ENCODE data around the gene TPTE2. TPM values are rescaled to one million over a fixed set of nuclear protein-coding genes. Genes with fewer than 3 reads are reported as not detected.
A peak's percentile ranks its signal among the peaks of the same experiment; 100 is the strongest.

The TPTE2 gene
- total and polyA plus RNA-seq, 9 donors, result 0.09 to 0.17 (median 0.14) TPM; not detected in 5

- no CpG with 5 or more reads among the region's 3 CpGs for WGBS (ENCODE audit: insufficient coverage)
Measured at GRCh38 chr13:19596086-19596485, 34.8 kb upstream of the TPTE2 start.

DNA sequence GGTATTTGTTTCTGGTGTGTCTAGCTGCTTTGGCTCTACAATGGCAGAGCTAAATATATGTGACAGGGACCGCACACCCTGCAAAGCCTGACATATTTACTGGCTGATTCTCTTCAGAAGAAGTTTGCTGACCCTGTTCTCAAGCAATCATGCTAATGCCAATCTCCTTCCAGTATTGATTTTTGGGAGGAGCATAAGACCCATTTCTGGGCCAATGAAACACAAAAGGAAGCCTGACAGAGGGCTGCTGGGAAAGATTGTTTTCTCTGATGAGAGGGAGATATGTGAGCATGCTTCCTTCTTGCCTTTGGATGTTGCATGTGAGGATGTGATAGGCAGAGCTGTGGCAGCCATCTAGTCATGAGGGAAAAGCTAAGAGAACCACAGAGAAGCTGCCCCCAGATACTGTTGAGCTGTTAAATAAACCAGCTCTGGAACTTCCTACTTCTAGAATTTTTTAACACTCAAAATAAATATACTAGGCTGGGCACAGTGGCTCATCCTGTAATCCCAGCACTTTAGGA, 31.4 kb upstream of the TPTE2 start:
- no peaks in the 10 kb centered on the region for H3K27me3 ChIP-seq (ENCODE audit: control insufficient read depth, insufficient read depth, low read length)
- no peaks in the 10 kb centered on the region for H3K4me1 ChIP-seq (ENCODE audit: control insufficient read depth, insufficient read depth, low read length)
- no peak overlapping the region for H3K4me3 ChIP-seq (ENCODE audit: low read length)
- H3K27ac ChIP-seq (ENCODE audit: low read length), result no peak overlapping the region
- H3K36me3 ChIP-seq (ENCODE audit: control insufficient read depth, insufficient read depth, low read length), result no peaks in the 10 kb centered on the region
- DNase-seq, result no peak
- no CpG with 5 or more reads among the region's 1 CpG for WGBS (ENCODE audit: insufficient coverage)
- no peaks in the 10 kb centered on the region for H3K9me3 ChIP-seq (replicated peaks; ENCODE audit: control insufficient read depth, low read depth, low read length)

More at GRCh38 chr13:19596086-19596485, 34.8 kb upstream of the TPTE2 start:
- H3K4me1 ChIP-seq (ENCODE audit: control insufficient read depth, insufficient read depth, low read length), result no peaks in the 10 kb centered on the region
- H3K36me3 ChIP-seq (ENCODE audit: control insufficient read depth, insufficient read depth, low read length), result no peaks in the 10 kb centered on the region
- no peak overlapping the region for H3K27ac ChIP-seq (ENCODE audit: low read length)
- H3K27me3 ChIP-seq (ENCODE audit: control insufficient read depth, insufficient read depth, low read length), result no peaks in the 10 kb centered on the region
- H3K4me3 ChIP-seq (ENCODE audit: low read length), result no peak overlapping the region
- no peaks in the 10 kb centered on the region for H3K9me3 ChIP-seq (replicated peaks; ENCODE audit: control insufficient read depth, low read depth, low read length)
- DNase-seq, result no peak

GRCh38 chr13:19591864-19592263, 30.5 kb upstream of the TPTE2 start:
- Histone ChIP-seq H3K27ac (ENCODE audit: low read length) (no peak overlapping the region), H3K36me3 (ENCODE audit: control insufficient read depth, insufficient read depth, low read length) (no peaks in the 10 kb centered on the region), H3K27me3 (ENCODE audit: control insufficient read depth, insufficient read depth, low read length) (no peaks in the 10 kb centered on the region), H3K4me3 (ENCODE audit: low read length) (no peak overlapping the region), H3K4me1 (ENCODE audit: control insufficient read depth, insufficient read depth, low read length) (no peaks in the 10 kb centered on the region), H3K9me3 (replicated peaks; ENCODE audit: control insufficient read depth, low read depth, low read length) (no peaks in the 10 kb centered on the region)
- DNase-seq, result no peak
- WGBS (ENCODE audit: insufficient coverage), result 59% methylated on average over 4 of the region's 7 CpGs

- no peaks in the 10 kb centered on the region for H3K9me3 ChIP-seq (replicated peaks; ENCODE audit: control insufficient read depth, low read depth, low read length)
- H3K27me3 ChIP-seq (ENCODE audit: control insufficient read depth, insufficient read depth, low read length), result no peaks in the 10 kb centered on the region
- no peaks in the 10 kb centered on the region for H3K36me3 ChIP-seq (ENCODE audit: control insufficient read depth, insufficient read depth, low read length)
- WGBS (ENCODE audit: insufficient coverage), result 88% methylated on average over 1 of the region's 5 CpGs
- DNase-seq, result no peak
- H3K27ac ChIP-seq (ENCODE audit: low read length), result no peak overlapping the region
- no peaks in the 10 kb centered on the region for H3K4me1 ChIP-seq (ENCODE audit: control insufficient read depth, insufficient read depth, low read length)
- no peak overlapping the region for H3K4me3 ChIP-seq (ENCODE audit: low read length)
Measured at GRCh38 chr13:19590423-19590822, 29.1 kb upstream of the TPTE2 start.

GRCh38 chr13:19589312-19589711, 28.0 kb upstream of the TPTE2 start:
- no peak overlapping the region for H3K27ac ChIP-seq (ENCODE audit: low read length)
- H3K36me3 ChIP-seq (ENCODE audit: control insufficient read depth, insufficient read depth, low read length), result no peaks in the 10 kb centered on the region
- no peak for DNase-seq
- 55% methylated on average over 1 of the region's 2 CpGs for WGBS (ENCODE audit: insufficient coverage)
- no peaks in the 10 kb centered on the region for H3K27me3 ChIP-seq (ENCODE audit: control insufficient read depth, insufficient read depth, low read length)
- no peak overlapping the region for H3K4me3 ChIP-seq (ENCODE audit: low read length)
- no peaks in the 10 kb centered on the region for H3K4me1 ChIP-seq (ENCODE audit: control insufficient read depth, insufficient read depth, low read length)
- H3K9me3 ChIP-seq (replicated peaks; ENCODE audit: control insufficient read depth, low read depth, low read length), result no peaks in the 10 kb centered on the region

DNA sequence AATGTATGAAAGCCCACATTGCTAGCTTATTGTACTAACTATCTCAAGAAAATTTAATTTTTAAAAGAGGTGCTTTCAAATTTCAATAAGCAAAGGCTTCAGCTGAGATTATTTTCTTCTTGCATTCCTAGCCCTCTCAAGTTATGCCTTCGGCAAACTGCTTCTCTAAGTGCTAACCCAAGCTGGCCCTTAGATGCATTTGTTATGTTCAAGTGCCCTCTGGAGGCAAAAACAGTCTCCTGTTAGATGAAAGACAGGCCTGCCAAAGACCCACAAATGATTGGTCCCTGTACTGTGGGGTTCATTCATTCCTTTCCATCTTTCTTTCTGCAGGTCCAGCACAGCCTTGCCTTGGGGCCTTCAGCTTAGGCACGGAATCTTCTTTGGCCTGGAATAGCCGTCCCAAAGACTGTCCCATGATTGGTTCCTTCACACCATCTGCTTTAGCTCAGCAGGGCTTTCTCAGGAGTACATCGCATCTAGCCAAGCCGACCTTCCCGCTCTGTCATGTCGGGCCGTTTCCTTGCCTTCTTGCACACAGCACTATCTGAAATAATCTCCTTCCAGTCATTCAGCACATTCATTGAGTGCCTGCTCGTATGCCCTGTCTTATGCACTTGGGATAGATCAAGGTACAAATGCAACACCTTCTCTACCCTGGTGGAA, 26.4 kb upstream of the TPTE2 start:
- whole genome bisulfite sequencing (ENCODE audit: insufficient coverage), result 66% methylated on average over 9 of the region's 9 CpGs
- no peak for DNase-seq
- Histone ChIP-seq H3K27ac (ENCODE audit: low read length) (no peak overlapping the region), H3K4me1 (ENCODE audit: control insufficient read depth, insufficient read depth, low read length) (no peaks in the 10 kb centered on the region), H3K36me3 (ENCODE audit: control insufficient read depth, insufficient read depth, low read length) (no peaks in the 10 kb centered on the region), H3K27me3 (ENCODE audit: control insufficient read depth, insufficient read depth, low read length) (no peaks in the 10 kb centered on the region), H3K4me3 (ENCODE audit: low read length) (no peak overlapping the region), H3K9me3 (replicated peaks; ENCODE audit: control insufficient read depth, low read depth, low read length) (no peaks in the 10 kb centered on the region)

DNA sequence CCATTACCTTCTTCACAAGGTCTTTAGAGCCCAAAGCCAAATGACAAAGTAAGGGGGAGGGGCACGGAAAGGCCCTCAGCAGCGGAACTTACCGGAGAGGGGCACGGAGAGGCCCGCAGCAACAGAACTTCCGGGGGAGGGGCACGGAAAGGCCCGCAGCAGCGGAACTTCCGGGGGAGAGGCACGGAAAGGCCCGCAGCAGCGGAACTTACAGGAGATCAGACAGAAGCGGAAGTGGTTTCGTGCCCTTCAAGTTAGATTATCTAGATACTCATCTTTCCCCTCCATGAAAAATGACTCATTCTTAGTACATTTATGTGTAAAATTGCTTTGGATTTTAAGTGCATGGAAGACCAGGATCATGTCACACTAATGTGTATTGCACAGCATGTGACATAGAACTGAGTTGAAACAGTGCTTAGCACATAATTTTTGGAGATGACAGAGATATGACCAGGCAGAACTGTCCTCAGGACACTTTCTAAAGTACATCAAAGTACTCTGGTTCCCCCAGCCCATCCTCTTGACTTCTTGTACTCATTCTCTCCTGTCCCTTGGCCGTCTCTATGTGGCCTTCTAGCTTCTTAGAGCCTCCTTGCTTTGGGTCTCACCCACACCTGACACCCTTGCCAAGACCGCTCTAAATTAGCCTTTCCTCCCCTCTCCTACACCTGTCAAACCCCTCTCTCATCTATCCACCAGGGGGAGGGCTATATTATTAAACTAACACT, 25.7 kb upstream of the TPTE2 start:
- Histone ChIP-seq H3K27ac (ENCODE audit: low read length) (no peak overlapping the region), H3K9me3 (replicated peaks; ENCODE audit: control insufficient read depth, low read depth, low read length) (no peaks in the 10 kb centered on the region), H3K36me3 (ENCODE audit: control insufficient read depth, insufficient read depth, low read length) (no peaks in the 10 kb centered on the region), H3K4me3 (ENCODE audit: low read length) (no peak overlapping the region), H3K27me3 (ENCODE audit: control insufficient read depth, insufficient read depth, low read length) (no peaks in the 10 kb centered on the region), H3K4me1 (ENCODE audit: control insufficient read depth, insufficient read depth, low read length) (no peaks in the 10 kb centered on the region)
- WGBS (ENCODE audit: insufficient coverage), result 25% methylated on average over 12 of the region's 17 CpGs
- DNase-seq, result peak; percentile 8

GRCh38 chr13:19581675-19582074, 20.3 kb upstream of the TPTE2 start:
- Histone ChIP-seq H3K27ac (ENCODE audit: low read length) (no peak overlapping the region), H3K27me3 (ENCODE audit: control insufficient read depth, insufficient read depth, low read length) (no peaks in the 10 kb centered on the region), H3K4me3 (ENCODE audit: low read length) (no peak overlapping the region), H3K9me3 (replicated peaks; ENCODE audit: control insufficient read depth, low read depth, low read length) (no peaks in the 10 kb centered on the region), H3K36me3 (ENCODE audit: control insufficient read depth, insufficient read depth, low read length) (no peaks in the 10 kb centered on the region), H3K4me1 (ENCODE audit: control insufficient read depth, insufficient read depth, low read length) (no peaks in the 10 kb centered on the region)
- no peak for DNase-seq

GRCh38 chr13:19575230-19575629, 13.9 kb upstream of the TPTE2 start:
- Histone ChIP-seq H3K27ac (ENCODE audit: low read length) (no peak overlapping the region), H3K4me3 (ENCODE audit: low read length) (no peak overlapping the region), H3K36me3 (ENCODE audit: control insufficient read depth, insufficient read depth, low read length) (no peaks in the 10 kb centered on the region), H3K9me3 (replicated peaks; ENCODE audit: control insufficient read depth, low read depth, low read length) (no peaks in the 10 kb centered on the region), H3K27me3 (ENCODE audit: control insufficient read depth, insufficient read depth, low read length) (no peaks in the 10 kb centered on the region), H3K4me1 (ENCODE audit: control insufficient read depth, insufficient read depth, low read length) (no peaks in the 10 kb centered on the region)
- DNase-seq, result no peak
- WGBS (ENCODE audit: insufficient coverage), result no CpG with 5 or more reads among the region's 2 CpGs

GRCh38 chr13:19573120-19573716, 11.9 kb upstream of the TPTE2 start:
- H3K9me3 ChIP-seq (replicated peaks; ENCODE audit: control insufficient read depth, low read depth, low read length), result no peaks in the 10 kb centered on the region
- no peaks in the 10 kb centered on the region for H3K36me3 ChIP-seq (ENCODE audit: control insufficient read depth, insufficient read depth, low read length)
- 43% methylated on average over 1 of the region's 9 CpGs for WGBS (ENCODE audit: insufficient coverage)
- DNase-seq, result no peak
- no peaks in the 10 kb centered on the region for H3K27me3 ChIP-seq (ENCODE audit: control insufficient read depth, insufficient read depth, low read length)
- H3K4me1 ChIP-seq (ENCODE audit: control insufficient read depth, insufficient read depth, low read length), result no peaks in the 10 kb centered on the region
- no peak overlapping the region for H3K4me3 ChIP-seq (ENCODE audit: low read length)
- no peak overlapping the region for H3K27ac ChIP-seq (ENCODE audit: low read length)
